ENCODE data around the gene MUC5B.
"Not testable (repeated sequence)": the region's sequence is repeated elsewhere in the genome, so short reads cannot be mapped to it uniquely, and the experiment has no call there.

The MUC5B gene

DNA sequence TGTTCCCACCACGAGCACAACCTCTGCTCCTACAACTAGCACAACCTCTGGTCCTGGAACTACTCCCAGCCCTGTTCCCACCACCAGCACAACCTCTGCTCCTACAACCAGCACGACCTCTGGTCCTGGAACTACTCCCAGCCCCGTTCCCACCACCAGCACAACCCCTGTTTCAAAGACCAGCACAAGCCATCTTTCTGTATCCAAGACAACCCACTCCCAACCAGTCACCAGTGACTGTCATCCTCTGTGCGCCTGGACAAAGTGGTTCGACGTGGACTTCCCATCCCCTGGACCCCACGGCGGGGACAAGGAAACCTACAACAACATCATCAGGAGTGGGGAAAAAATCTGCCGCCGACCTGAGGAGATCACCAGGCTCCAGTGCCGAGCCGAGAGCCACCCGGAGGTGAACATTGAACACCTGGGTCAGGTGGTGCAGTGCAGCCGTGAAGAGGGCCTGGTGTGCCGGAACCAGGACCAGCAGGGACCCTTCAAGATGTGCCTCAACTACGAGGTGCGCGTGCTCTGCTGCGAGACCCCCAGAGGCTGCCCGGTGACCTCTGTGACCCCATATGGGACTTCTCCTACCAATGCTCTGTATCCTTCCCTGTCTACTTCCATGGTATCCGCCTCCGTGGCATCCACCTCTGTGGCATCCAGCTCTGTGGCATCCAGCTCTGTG lies 30.9 kb upstream of the MUC5B start:
- DNase-seq = not testable (repeated sequence)

DNA sequence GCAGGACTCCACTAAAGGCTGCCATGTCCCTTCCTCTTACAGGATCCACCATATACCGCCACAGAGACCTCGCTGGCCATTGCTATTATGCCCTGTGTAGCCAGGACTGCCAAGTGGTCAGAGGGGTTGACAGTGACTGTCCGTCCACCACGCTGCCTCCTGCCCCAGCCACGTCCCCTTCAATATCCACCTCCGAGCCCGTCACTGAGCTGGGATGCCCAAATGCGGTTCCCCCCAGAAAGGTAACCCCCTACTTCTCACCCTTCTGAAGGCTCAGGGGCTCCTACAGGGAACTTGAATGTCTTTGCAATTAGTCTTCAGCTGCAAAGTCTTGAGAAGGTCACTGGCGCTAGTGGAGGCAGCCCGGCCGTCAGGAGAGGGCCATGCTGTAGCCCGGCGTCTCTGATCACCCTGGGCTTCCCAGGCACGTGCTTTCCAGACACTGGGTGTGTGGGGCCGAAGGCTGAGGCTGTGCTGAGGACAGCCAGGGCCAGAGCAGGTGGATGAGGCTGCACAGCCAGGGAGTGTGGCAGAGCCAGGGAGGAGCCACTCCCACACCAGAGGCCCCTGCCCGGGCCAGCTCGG lies 30.0 kb upstream of the MUC5B start:
- no peak for DNase-seq

DNA sequence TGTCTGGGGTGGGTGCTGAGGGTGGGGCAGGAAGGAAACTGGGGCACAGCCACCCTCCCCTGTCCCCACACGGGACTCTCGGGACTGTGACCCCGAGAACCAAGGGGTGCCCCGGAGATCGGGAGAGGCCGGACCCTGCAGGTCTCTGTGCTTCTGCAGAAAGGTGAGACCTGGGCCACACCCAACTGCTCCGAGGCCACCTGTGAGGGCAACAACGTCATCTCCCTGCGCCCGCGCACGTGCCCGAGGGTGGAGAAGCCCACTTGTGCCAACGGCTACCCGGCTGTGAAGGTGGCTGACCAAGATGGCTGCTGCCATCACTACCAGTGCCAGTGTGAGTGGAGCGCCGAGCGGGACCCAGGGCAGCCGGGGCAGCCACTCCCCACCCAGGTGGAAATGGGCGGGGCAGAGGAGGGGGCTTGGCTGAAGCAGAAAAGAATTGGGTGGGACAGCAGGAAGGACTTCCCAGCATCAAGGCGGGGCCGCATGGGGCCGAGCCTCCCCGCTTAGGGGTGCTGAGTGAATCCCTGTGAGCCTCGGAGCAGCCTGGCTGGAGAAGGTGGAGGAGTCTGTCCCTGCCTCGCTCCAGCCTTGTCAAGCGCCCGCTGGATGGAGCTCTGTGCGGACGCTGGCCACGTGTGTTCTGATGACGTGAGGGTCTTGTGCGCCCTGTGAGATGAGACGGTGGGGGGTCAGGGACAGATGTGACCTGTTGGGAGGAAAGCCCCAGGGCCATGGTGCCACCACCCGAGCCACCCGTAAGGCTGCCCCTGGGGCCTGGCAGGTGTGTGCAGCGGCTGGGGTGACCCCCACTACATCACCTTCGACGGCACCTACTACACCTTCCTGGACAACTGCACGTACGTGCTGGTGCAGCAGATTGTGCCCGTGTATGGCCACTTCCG lies 29.3 kb upstream of the MUC5B start:
- no peak for DNase-seq

DNA sequence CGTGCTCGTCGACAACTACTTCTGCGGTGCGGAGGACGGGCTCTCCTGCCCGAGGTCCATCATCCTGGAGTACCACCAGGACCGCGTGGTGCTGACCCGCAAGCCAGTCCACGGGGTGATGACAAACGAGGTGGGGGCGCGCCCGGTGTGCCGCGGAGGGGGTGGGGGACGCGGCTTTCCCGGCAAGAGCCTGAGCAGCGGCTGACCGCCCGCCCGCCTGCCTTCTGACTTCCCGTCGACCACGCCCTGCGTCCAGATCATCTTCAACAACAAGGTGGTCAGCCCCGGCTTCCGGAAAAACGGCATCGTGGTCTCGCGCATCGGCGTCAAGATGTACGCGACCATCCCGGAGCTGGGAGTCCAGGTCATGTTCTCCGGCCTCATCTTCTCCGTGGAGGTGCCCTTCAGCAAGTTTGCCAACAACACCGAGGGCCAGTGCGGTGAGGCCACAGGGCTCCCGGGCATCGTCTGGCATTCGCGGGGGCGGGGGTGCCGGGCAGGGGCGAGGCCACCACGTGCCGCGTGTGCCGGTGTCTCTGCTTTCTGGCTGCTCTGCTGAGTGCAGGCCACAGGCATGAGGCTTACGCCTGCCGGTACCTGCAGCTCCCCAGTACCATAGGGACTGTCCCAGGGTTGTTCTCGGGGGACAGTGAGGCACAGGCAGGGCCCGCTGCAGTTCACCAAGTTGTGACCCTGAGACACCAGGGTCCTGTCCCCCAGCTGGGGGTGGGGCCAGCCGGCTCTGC lies 28.5 kb upstream of the MUC5B start:
- no peak for DNase-seq

DNA sequence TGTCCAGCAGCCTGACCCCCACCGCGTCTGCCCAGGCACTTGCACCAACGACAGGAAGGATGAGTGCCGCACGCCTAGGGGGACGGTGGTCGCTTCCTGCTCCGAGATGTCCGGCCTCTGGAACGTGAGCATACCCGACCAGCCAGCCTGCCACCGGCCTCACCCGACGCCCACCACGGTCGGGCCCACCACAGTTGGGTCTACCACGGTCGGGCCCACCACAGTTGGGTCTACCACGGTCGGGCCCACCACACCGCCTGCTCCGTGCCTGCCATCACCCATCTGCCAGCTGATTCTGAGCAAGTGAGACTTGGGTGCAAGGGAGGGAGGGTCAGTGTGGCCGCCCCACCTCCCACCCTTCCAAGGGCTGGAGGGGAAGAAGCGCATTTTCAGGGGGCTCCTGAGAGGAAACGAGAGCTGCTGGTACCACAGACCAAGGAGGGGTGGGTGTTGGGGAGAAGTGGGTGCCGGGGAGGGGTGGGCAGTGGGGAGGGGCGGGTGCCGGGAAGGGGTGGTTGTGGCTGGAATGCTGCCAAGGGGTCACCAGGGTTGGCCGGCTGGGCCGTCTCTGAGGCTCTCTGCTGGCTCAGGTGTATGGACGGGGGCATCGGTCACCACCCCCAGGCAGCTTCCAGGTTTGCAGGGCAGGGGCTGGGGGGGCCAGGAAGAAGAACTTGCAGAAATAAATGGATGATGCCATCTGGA lies 27.7 kb upstream of the MUC5B start:
- no peak for DNase-seq

DNA sequence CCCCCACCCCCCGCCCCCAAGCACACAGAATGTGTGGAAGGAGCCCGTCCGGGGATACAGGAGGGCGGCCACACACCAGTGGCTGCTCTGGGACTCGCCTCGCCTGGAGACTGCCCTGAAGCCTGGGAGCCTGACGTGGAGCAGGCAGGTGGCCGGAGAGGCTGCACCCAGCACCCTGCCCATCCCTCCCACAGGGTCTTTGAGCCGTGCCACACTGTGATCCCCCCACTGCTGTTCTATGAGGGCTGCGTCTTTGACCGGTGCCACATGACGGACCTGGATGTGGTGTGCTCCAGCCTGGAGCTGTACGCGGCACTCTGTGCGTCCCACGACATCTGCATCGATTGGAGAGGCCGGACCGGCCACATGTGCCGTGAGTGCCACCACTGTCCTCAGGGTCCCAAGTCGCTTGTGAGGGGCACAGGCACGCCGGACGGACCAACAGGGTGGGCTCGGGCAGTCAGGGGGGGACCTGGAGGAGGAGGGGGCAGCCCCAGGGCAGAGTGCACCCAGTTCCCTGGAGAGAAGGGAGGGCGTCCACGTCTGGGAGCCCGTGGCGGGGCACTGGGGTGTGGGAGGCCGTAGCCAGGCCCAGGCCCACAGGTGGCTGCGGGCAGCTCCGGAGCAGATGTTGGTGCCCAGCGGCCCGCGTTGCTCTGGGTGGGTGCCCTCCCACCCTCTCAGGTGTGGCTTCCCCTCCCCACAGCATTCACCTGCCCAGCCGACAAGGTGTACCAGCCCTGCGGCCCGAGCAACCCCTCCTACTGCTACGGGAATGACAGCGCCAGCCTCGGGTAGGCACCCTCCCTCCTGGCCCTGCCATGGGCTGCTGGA lies 27.0 kb upstream of the MUC5B start:
- DNase-seq = no peak

DNA sequence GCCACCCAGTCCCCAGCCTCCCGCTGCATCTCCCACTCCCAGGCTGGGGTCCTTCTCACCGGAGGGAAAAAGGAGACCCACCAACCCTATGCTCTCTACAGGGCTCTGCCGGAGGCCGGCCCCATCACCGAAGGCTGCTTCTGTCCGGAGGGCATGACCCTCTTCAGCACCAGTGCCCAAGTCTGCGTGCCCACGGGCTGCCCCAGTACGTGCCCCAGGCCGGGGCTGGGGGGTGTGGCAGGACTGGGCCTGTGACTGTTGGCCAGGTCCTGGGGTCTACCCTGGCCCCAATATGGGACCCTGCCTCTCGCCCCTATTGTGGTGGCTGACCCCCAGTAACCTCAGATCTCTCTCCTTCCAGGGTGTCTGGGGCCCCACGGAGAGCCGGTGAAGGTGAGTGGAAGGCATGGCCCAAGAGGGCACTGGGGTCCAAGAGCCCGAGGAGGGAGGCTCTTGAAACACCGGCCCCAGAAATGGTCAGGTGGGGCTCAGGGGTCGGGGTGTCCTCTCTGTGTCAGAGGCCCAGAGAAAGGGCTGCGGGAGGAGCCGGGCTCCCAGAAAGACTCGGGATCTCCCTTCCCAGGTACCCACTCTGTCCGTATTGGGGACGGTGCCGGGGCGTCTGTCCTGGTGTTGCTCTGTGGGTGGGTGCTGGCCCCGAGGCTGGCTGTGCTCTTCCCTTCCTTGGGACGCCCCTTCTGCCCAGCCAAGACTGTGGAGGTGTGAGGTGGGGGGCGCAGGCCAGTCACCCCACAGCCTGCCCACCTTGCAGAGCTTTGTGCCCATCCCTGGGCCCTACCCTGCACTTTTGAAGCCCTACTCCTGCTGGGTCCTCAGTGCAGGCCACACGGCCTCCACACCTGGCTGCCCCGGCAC lies 26.1 kb upstream of the MUC5B start:
- DNase-seq = no peak

DNA sequence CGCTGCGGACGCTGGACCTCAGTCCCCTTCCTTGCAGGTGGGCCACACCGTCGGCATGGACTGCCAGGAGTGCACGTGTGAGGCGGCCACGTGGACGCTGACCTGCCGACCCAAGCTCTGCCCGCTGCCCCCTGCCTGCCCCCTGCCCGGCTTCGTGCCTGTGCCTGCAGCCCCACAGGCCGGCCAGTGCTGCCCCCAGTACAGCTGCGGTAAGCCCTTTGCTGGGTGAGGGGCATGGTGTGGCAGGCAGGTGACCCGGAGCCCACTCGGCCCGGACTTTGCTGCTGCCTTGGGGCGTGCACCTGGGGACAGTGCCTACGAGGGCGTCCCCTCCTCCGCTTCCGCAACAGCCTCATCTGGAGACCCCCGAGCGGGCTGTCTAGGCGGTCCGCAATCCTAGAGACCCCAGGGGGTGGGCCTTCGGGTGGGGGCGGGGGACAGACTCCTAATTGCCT lies 25.4 kb upstream of the MUC5B start:
- no peak for DNase-seq

DNA sequence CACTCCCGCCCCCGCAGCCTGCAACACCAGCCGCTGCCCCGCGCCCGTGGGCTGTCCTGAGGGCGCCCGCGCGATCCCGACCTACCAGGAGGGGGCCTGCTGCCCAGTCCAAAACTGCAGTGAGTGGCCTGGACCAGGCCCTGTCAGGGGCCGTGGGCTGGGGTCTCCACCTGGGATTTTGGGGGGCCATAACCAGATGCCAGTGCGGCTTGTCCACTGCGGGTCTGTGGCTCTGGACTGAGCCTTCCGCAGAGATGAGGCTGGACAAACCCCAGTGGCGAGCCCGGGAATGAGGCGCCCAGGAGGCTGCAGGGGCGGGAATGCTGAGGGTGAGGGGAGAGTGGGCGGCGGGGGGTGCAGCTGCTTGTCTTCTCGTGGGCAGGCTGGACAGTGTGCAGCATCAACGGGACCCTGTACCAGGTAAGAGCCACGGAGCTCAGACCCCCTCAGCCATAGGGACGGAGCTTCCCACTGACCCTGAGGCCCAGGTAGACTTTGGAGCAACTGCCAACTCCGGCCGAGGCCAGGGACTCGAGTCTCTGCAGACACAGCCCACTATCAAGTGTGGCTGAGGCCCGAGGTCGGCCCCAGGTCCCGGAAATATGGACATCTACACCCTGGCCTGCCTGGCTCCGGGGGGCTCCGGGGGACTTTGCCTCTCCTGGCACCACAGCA lies 24.8 kb upstream of the MUC5B start:
- no peak for DNase-seq

DNA sequence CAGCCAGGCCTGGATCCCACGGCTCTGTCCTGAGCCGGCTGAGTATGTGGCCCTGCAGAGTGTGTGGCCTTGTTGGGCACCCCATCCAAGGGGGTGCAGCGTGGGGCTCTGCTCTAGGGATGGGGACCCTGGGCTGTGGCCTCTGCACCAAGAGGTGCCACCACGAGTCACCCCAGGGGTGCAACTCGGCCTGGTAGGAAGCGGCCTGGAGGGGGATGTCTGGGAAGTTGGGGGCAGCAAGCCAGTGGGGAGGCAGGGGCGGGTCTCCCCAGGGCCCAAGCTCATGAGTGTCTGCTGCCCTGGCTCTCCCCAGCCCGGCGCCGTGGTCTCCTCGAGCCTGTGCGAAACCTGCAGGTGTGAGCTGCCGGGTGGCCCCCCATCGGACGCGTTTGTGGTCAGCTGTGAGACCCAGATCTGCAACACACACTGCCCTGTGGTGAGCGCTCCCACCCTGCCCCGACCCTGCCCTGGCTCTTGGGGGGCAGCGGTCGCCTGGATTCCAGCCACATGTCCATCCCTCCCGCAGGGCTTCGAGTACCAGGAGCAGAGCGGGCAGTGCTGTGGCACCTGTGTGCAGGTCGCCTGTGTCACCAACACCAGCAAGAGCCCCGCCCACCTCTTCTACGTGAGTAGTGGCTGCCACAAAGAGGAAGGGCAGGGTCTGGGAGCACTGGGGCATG lies 24.2 kb upstream of the MUC5B start:
- DNase-seq = no peak

DNA sequence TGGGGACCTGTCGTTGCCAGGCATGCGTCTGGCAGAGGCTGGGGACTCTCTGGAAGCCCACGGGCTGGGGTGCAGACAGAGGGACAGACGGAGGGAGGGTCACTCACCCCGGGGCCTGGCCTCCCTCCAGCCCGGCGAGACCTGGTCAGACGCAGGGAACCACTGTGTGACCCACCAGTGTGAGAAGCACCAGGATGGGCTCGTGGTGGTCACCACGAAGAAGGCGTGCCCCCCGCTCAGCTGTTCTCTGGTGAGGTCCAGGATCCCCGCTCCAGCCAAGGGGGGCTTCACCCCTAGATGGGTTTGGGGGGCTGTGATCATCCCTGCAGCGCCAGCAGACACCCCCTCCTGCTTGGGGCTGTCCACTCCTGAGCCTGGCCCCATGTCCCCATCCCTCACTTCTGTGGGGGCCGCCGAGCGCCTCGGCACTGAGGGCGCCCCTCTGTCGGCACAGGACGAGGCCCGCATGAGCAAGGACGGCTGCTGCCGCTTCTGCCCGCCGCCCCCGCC lies 23.6 kb upstream of the MUC5B start:
- no peak for DNase-seq

DNA sequence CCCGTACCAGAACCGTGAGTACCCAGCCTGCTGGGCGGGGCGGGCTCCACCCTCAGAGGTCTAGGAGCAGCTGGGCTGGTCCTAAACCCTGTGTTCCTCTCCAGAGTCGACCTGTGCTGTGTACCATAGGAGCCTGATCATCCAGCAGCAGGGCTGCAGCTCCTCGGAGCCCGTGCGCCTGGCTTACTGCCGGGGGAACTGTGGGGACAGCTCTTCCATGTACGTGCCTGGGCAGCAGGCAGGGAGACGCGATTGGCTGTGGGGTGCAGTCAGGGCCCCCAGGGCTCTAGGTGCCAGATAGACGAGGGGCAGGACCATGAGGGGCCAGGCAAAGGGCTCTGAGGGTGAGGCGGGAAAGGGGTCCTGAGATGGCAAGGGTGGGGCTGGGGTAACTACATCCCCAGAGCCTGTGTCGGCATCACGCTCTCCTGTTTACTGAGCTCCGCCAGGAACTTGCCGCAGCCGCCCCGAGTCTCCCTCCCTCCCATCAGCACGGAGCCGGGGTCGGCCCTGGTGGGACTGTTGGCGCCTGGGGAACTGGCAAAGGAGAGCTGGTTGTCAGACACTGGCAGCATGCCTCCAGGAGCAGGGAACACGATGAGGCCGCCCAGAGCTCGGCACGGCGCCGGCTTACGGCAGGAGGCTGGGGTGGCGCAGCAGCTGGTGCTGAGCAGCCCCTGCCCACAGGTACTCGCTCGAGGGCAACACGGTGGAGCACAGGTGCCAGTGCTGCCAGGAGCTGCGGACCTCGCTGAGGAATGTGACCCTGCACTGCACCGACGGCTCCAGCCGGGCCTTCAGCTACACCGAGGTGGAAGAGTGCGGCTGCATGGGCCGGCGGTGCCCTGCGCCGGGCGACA lies 22.9 kb upstream of the MUC5B start:
- DNase-seq = no peak

DNA sequence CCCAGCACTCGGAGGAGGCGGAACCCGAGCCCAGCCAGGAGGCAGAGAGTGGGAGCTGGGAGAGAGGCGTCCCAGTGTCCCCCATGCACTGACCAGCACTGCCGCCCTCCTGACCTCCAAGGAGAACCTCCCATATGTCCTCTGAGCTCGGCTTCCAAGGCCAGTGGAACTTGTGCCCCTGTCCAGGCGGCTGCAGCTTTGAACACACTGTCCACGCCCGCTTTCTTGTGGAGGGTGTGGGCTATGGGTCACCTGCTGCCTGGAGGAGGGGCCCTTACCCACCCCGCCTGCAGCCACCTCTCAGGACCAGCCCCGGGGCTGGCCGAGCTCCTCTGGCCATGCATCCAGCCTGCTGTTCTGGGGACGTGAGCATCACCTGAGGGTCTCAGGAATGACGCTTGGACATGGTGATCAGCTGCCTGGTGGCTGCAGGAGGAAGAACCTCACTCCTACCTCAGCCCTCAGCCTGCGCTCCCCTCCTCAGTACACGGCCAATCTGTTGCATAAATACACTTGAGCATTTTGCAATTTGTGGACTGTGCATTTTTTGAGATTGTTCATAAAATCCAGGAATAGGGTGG lies 22.2 kb upstream of the MUC5B start:
- no peak for DNase-seq

DNA sequence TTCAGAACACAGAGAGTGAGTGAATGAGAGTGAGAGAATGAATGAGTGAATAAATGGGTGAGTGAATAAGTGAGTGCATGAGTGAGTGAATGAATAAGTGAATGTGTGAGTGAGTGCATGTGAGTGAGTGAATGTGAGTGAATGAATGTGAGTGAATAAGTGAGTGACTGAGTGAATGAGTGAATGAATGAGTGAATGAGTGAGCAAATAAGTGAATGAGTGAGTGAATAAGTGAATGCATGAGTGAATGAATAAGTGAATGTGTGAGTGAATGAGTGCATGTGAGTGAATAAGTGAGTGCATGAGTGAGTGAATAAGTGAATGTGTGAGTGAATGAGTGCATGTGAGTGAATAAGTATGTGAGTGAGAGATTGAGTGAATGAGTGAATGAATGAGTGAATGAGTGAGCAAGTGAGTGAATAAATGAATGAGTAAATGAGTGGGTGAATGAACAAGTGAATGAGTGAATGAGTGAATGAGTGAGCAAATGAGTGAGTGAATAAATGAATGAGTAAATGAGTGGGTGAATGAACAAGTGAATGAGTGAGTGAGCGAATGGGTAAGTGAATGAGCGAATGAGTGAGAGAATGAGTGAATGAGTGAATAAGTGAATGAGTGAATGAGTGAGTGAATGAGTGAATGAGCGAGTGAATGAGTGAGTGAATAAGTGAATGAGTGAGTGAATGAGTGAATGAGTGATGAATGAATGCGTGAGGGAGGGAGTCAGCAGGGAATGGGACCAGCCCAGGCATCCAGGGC lies 21.3 kb upstream of the MUC5B start:
- DNase-seq = no peak

DNA sequence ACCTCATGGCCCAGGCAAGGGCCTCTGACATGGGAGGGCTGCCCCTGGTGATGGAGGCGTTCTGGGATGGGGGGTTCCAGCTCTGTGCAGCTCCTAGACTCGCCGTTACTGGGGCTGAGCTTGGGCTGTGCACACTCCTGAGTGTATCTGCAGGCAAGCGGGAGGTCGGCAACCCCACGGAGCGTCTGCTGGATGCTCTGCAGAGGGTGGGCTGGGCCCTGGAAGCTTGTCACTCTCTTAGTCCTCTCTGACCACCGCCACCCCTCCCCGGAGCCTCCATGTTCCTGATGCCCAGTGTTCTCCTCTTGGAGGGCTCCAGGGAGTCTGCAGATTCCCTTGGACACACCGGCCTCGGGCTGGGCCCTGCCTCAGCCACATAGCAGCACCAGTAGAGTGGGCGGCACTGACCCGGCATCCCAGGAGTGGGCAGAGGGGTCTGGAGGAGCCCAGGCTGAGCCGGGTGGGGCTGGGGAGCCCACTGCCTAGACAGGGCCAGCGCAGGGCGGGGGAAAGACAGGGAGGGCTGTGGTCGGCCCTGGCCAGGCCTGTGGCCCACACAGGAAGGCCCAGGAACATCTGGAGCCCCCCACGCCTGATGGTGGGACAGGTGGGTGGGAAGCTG lies 20.6 kb upstream of the MUC5B start:
- peak; percentile 14 to 33 for DNase-seq

DNA sequence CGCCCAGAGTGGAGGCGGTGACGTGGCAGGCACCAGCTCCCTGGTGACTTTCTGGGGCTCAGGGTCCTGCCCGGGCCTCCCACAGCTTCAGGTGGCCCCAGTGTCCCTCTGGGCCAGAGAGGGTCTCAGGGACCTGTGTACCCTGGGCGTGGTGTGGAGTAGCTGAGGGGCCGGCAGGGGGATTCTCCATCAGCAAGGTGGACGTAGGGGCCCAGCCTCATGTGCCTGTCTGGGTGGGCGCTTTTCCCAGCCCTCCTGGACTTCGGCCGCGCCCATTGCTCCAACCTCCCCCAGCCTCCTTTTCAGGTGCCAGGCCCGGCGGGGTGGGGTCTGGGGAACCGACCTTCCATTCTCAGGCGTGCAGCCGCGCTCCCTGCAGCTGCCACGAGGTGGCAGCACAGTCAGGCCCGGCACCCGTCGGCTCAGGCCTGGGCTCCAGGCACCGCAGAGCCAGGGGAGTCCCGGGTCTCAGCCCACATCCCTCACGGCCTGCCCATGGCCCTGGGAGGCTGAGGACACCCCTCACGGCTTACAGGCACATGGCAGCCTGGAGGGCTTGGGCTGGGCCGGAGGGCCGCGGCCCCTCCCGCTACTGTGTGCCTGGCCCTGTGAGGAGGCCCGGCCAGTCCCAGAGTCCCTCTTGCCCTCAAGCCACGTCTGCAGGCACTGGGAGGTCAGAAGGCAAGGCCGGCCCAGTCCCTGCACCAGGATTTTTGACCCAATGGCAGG lies 19.9 kb upstream of the MUC5B start:
- peak; percentile 34 to 53 for DNase-seq
